Gastroesophageal sphincter (tissue), 4 donors: ENCODE results near the gene MYD88. TPM values are rescaled to one million over a fixed set of nuclear protein-coding genes. Genes with fewer than 3 reads are reported as not detected.

Experiments used
- ATAC-seq: fragments of 150-250 bp; one replicate; pipeline ENCODE4 v1.9.1; 2016; ENCODE audit warnings: mild to moderate bottlenecking, moderate library complexity
- H3K27ac ChIP-seq, 4 donors: fragments of 200-600 bp; sonication (generic) in 3 of 4; 1 replicate in 3 of 4; 2 replicates in 1 of 4; pipeline ENCODE4 v1.5.1; 2016 to 2019
- H3K27me3 ChIP-seq: fragments of 200-600 bp; sonication (generic); one replicate; pipeline ENCODE4 v1.5.1; 2019
- H3K36me3 ChIP-seq, 2 donors: fragments of 200-600 bp; sonication (generic); one replicate each; pipeline ENCODE4 v1.5.1; 2019; ENCODE audit warnings: control low read depth in 1 of 2
- H3K4me1 ChIP-seq, 3 donors: fragments of 200-600 bp; sonication (generic); 1 replicate in 2 of 3; 2 replicates in 1 of 3; pipeline ENCODE4 v1.5.1; 2016 to 2019; ENCODE audit warnings: control low read depth in 2 of 3
- H3K4me3 ChIP-seq, 2 donors: fragments of 200-600 bp; sonication (generic); one replicate each; pipeline ENCODE4 v1.5.1; 2019; ENCODE audit warnings: mild to moderate bottlenecking in 1 of 2, moderate library complexity in 1 of 2
- H3K9me3 ChIP-seq, 3 donors: fragments of 200-600 bp; sonication (generic); one replicate each; pipeline ENCODE4 v1.5.1; 2017 to 2019; ENCODE audit warnings: control low read depth in 2 of 3
- CTCF ChIP-seq, 4 experiments: fragments of 200-600 bp in 2 of 4; fragments of 450-650 bp in 2 of 4; sonication (generic) in 1 of 4; IDR thresholded peaks; one replicate each; pipeline ENCODE4 v1.5.1; 2017 to 2019; ENCODE audit warnings: antibody characterized with exemption in 4 of 4, mild to moderate bottlenecking in 2 of 4, moderate library complexity in 2 of 4
- EP300 ChIP-seq: sonication (generic); formaldehyde crosslinking; IDR thresholded peaks from one replicate; pipeline ENCODE4 v1.6.1; 2017; ENCODE audit warnings: antibody characterized with exemption, mild to moderate bottlenecking
- POLR2A ChIP-seq, 2 donors: fragments of 450-650 bp; IDR thresholded peaks; one replicate each; pipeline ENCODE4 v1.6.1; 2017; ENCODE audit warnings: antibody characterized with exemption in 2 of 2, mild to moderate bottlenecking in 2 of 2, moderate library complexity in 1 of 2
- POLR2AphosphoS5 ChIP-seq: sonication (generic); formaldehyde crosslinking; IDR thresholded peaks from one replicate; pipeline ENCODE4 v1.6.1; 2017; ENCODE audit warnings: antibody characterized with exemption
- WGBS, 2 donors: methylation state at CpG; one replicate each; pipeline ENCODE4 v1.1.5; 2018; ENCODE audit warnings: low coverage in 1 of 2; 5-methylcytosine and 5-hydroxymethylcytosine counted together
- total RNA-seq, 4 donors: library from RNA; depleted of rRNA; stranded (reverse); fragments of >200 nt; gene quantifications; one replicate each; pipeline ENCODE4 v1.1.0, GENCODE V29; 2016

MYD88 gene
- 10 to 100 TPM; 18.5 to 36.8 (median 29.6) TPM for total RNA-seq

GRCh38 chr3:38138349-38139190 is at the start of gene MYD88:
Gene MYD88, plus strand, starts transcription at chr3:38138661. Its CDS starts 40 bp downstream, at chr3:38138701.
- H3K27ac ChIP-seq, result peak within 1 kb of the TSS; percentile 87 to 96 (median 93)
- no peaks in the 10 kb centered on the region for H3K9me3 ChIP-seq
- TF ChIP-seq POLR2A (IDR thresholded peaks at IDR 0.05) (peak; percentile 52 to 66), POLR2AphosphoS5 (peak; percentile 53), CTCF (IDR thresholded peaks at IDR 0.05) (peak in 1 of 4 experiments; percentile 7), EP300 (no peak)
- peak within 1 kb of the TSS; percentile 76 to 96 for H3K4me3 ChIP-seq
- 0 to 10% methylated on average over 2 of the region's 65 CpGs for WGBS, 2 donors
- ATAC-seq, result peak; percentile 40
- peaks cover 5 to 56% (median 21%) of the 10 kb centered on the region in 3 donors for H3K4me1 ChIP-seq
- H3K36me3 ChIP-seq, result peaks cover 0 to 43% of the 10 kb centered on the region in 2 donors
- no peaks in the 10 kb centered on the region for H3K27me3 ChIP-seq

- no peaks in the 10 kb centered on the region for H3K4me1 ChIP-seq
- no peak overlapping the region for H3K4me3 ChIP-seq
- H3K27ac ChIP-seq, result no peak overlapping the region
- WGBS, 2 donors, result no CpG with 5 or more reads among the region's 2 CpGs
- H3K36me3 ChIP-seq, result no peaks in the 10 kb centered on the region
- peaks cover 5% of the 10 kb centered on the region for H3K27me3 ChIP-seq
- no peak for TF ChIP-seq CTCF (IDR thresholded peaks at IDR 0.05)
- TF ChIP-seq POLR2A (IDR thresholded peaks at IDR 0.05), result no peak
- no peak for TF ChIP-seq POLR2AphosphoS5
- no peak for TF ChIP-seq EP300
- peaks cover 0 to 25% (median 0%) of the 10 kb centered on the region in 3 donors for H3K9me3 ChIP-seq
- no peak for ATAC-seq
These were observed 49.3 kb upstream of the MYD88 start for GRCh38 chr3:38089163-38089562.

GRCh38 chr3:38090453-38090852 is 48.0 kb upstream of the MYD88 start:
- WGBS, 2 donors, result 68 to 87% methylated on average over 3 of the region's 3 CpGs
- no peak for ATAC-seq
- Histone ChIP-seq H3K9me3 (peaks cover 0 to 12% (median 0%) of the 10 kb centered on the region in 3 donors), H3K4me1 (no peaks in the 10 kb centered on the region), H3K27me3 (peaks cover 15% of the 10 kb centered on the region), H3K4me3 (no peak overlapping the region), H3K27ac (no peak overlapping the region), H3K36me3 (no peaks in the 10 kb centered on the region)
- no peak for TF ChIP-seq POLR2AphosphoS5
- TF ChIP-seq CTCF (IDR thresholded peaks at IDR 0.05), result no peak
- no peak for TF ChIP-seq EP300
- no peak for TF ChIP-seq POLR2A (IDR thresholded peaks at IDR 0.05)

GRCh38 chr3:38094999-38095398 is 43.5 kb upstream of the MYD88 start:
- Histone ChIP-seq H3K9me3 (no peaks in the 10 kb centered on the region), H3K27me3 (peaks cover 27% of the 10 kb centered on the region), H3K36me3 (no peaks in the 10 kb centered on the region), H3K4me3 (no peak overlapping the region), H3K4me1 (no peaks in the 10 kb centered on the region), H3K27ac (no peak overlapping the region)
- TF ChIP-seq CTCF (IDR thresholded peaks at IDR 0.05) (no peak), POLR2AphosphoS5 (no peak), EP300 (no peak), POLR2A (IDR thresholded peaks at IDR 0.05) (no peak)
- WGBS, 2 donors, result 80% methylated on average over 1 of the region's 3 CpGs; no CpG with 5 or more reads in 1 of the 2 donors
- ATAC-seq, result no peak
